PC-3 (cell line): ENCODE data around the gene ERI3.

Experiments
- CTCF ChIP-seq: fragments of 300-600 bp; sonication (generic); conservative IDR thresholded peaks from 2 replicates; pipeline ENCODE4 v1.5.1; 2017; ENCODE audit warnings: antibody characterized with exemption, low read depth, mild to moderate bottlenecking, low read length
- EZH2 ChIP-seq: fragments of 300-600 bp; sonication (generic); IDR thresholded peaks from one replicate; pipeline ENCODE4 v1.6.1; 2017; ENCODE audit warnings: antibody characterized with exemption, mild to moderate bottlenecking, low read length; ENCODE audit not compliant: unreplicated experiment

GRCh38 chr1:44254392-44254910, 100.6 kb downstream of the ERI3 start:
- no peak for TF ChIP-seq EZH2
- TF ChIP-seq CTCF, result no peak
